NCI-H510A treated with DMSO at 0.1 percent for 48 hours (cell line): ENCODE data around the gene CCDC92B.

Experiments used
- DNase-seq: peaks from one replicate; lab custom pipeline; 2025; lab: John Stamatoyannopoulos, UW

CCDC92B gene

GRCh38 chr17:2778489-2778888 is 29.0 kb upstream of the CCDC92B start:
- no peak for DNase-seq

- peak; percentile 43 for DNase-seq
These were observed 27.9 kb upstream of the CCDC92B start for GRCh38 chr17:2777242-2777867.

GRCh38 chr17:2776589-2777241 is 27.3 kb upstream of the CCDC92B start:
- peak; percentile 46 for DNase-seq

GRCh38 chr17:2775206-2775605 is 25.8 kb upstream of the CCDC92B start:
- DNase-seq = no peak

GRCh38 chr17:2770129-2770528 is 20.7 kb upstream of the CCDC92B start:
- no peak for DNase-seq

- DNase-seq = no peak
These were observed 9.4 kb upstream of the CCDC92B start for GRCh38 chr17:2758870-2759269.

- DNase-seq = peak; percentile 4
These were observed 6.7 kb upstream of the CCDC92B start for GRCh38 chr17:2755891-2756724.

- no peak for DNase-seq
These were observed 2.0 kb upstream of the CCDC92B start for GRCh38 chr17:2751491-2751890.

GRCh38 chr17:2750721-2751120 is 1.3 kb upstream of the CCDC92B start:
- peak; percentile 11 for DNase-seq

- DNase-seq = peak; percentile 7
These were observed 331 bp upstream of the CCDC92B start for GRCh38 chr17:2749784-2750181.

- no peak for DNase-seq
These were observed 4.0 kb downstream of the CCDC92B start for GRCh38 chr17:2745317-2746037.

- DNase-seq = no peak
These were observed 11.8 kb downstream of the CCDC92B start for GRCh38 chr17:2737693-2738092.

- DNase-seq = peak; percentile 3
These were observed 12.5 kb downstream of the CCDC92B start for GRCh38 chr17:2736956-2737355.

- no peak for DNase-seq
These were observed 13.6 kb downstream of the CCDC92B start for GRCh38 chr17:2735896-2736295.

- DNase-seq = no peak
These were observed 14.5 kb downstream of the CCDC92B start for GRCh38 chr17:2734939-2735338.

GRCh38 chr17:2731807-2732206 is 17.6 kb downstream of the CCDC92B start:
- DNase-seq = no peak

- DNase-seq = no peak
These were observed 18.6 kb downstream of the CCDC92B start for GRCh38 chr17:2730764-2731353.

GRCh38 chr17:2724784-2725164 is 24.7 kb downstream of the CCDC92B start:
- DNase-seq = no peak

GRCh38 chr17:2723997-2724783 is 25.3 kb downstream of the CCDC92B start:
- no peak for DNase-seq

GRCh38 chr17:2723505-2723996 is 25.9 kb downstream of the CCDC92B start:
- DNase-seq = no peak

GRCh38 chr17:2722611-2723010 is 26.8 kb downstream of the CCDC92B start:
- DNase-seq = no peak
